HG02970 (cell line): Measurements from ENCODE around the gene NPAS3.

Experiments
- ATAC-seq: cut with Tn5 transposase; IDR thresholded peaks from one replicate; pipeline ENCODE4 v1.9.1; 2021; ENCODE audit warnings: mild to moderate bottlenecking, moderate library complexity, moderate number of reproducible peaks; ENCODE audit not compliant: unreplicated experiment, low FRiP score

NPAS3 gene

GRCh38 chr14:32940066-32940651 is 1.5 kb downstream of the NPAS3 start:
- ATAC-seq = no peak

- ATAC-seq = no peak
Measured at GRCh38 chr14:32940711-32941667, 2.3 kb downstream of the NPAS3 start.

DNA sequence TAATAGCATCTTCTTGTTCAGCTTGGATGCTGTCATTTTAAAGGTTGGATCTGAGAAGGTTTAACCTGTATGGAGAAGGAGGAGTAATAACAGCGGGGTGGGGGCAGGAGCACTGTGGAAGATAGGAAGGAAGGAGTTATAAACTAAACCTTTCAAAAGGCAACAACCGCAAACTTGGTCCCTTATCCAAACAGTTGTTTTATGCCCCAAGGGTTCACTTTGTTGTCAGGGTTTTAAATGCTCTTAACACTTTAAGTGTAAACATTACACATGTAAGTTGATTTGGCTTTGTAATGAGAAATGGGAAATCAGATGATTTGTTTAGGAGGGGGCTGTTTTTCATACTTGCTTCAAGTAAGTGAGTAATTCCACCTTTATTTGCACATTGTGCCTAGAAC is 3.0 kb downstream of the NPAS3 start:
- ATAC-seq = no peak

DNA sequence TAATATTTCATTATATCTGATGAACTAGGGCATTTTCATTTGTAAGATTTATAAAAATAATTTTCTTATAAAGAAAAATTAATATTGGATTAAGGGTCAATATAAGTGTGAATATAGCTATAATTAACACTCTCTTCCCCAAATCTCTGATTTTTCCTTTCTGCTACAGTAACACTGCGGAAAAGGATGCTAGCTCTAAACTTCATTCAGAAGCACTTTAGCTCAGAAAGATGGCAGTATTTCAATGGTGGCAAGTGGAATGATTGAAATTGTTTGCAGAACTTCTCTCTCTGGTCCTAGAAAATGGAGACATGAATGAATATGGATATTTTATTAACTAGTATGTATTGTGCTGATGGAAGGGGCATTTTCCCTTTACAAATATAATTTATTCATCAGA is 8.4 kb downstream of the NPAS3 start:
- no peak for ATAC-seq

GRCh38 chr14:32947792-32948191 is 9.1 kb downstream of the NPAS3 start:
- ATAC-seq = no peak

DNA sequence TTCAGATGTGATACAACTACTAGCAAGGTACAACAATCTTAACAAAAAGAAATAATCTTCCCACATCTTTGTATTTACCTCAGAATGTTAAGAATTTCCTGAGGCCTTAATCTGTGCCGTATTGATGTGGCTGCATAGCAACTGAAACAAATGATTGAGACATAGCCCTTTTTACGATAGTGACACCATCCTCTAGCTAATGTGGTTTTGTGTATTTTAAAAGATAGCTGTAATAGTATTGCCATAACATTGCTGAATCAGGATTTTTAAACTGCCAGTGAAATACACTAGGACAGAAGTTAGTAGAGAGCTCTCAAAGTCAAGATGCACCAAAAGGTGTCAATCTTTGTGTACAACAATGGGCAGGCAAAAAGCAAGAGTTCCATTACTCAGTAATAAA is 11.9 kb downstream of the NPAS3 start:
- no peak for ATAC-seq

- ATAC-seq = no peak
Measured at GRCh38 chr14:32967421-32967820, 28.7 kb downstream of the NPAS3 start.

- ATAC-seq = no peak
Measured at GRCh38 chr14:32968972-32969544, 30.4 kb downstream of the NPAS3 start.

DNA sequence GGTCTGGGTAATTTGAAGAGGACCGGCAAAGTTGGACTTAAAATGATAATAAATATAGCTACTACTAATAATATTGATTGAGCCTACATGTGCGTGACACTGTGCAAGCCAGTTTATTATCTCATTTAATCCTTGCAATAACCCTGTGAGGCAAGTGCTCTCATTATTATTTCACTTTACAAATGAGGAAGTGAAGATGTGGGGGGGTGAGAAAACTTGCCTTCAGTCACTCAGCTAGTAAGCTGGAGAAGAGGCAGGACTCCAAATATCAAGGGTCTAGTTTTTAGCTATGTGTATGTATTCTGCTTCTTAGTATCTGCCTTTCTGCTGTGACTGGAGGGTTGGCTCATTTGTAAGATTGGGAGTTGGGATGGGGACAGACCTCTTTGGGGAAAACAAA is 39.2 kb downstream of the NPAS3 start:
- no peak for ATAC-seq

- no peak for ATAC-seq
Measured at GRCh38 chr14:32978691-32979255, 40.1 kb downstream of the NPAS3 start.

DNA sequence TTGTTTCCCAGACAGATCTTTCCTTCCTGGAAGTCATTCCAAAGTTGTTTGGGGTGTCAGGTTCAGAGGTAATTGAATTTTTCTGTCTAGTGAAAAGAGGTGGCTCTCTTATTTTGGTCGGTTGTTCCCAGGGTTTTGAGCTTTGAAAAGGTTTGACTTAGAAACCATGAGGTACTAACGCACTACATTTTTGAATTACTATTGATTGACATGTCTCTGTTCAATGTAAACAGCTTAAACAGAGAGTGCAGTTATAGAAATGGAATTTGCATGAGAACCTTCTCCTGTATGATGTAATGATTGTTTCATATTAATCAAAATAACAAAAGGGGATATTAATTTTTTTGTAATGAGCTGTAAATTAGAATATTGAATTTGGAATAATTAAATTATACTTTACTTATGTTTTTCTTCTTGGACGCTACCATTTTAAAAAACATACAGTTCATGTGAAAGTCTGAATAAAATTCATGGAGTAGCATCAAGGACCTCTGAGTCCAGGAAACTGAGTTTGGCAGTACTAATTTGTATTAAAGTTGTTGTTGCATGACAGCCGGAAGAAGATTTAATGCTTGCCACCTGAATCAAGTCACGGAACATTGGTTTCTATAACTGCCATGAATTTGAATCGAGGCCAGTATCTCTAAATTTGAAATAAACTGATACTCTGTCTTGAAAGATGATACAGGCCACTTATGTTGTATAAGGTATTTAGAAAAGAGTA is 41.7 kb downstream of the NPAS3 start:
- ATAC-seq = no peak

- no peak for ATAC-seq
Measured at GRCh38 chr14:32980902-32981501, 42.3 kb downstream of the NPAS3 start.

- no peak for ATAC-seq
Measured at GRCh38 chr14:32984241-32984930, 45.7 kb downstream of the NPAS3 start.

DNA sequence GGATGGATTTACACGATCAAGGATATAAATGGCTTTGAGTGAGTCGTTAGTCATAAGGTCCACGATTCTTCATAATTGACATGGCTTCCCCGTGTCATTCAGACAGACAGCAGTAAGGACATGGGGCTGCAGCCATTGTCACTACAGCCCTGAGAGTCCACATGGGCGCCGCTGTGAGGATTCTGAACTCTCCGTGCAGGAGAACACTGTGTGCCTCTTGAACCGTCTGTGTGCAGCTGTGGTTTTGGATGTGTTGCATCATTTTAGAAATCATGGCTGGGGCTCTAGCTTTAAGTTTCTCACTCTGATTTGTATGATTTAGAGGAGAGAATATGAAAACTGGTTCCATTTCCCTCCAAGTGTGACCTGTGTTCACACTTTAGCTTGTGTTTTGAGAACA is 47.2 kb downstream of the NPAS3 start:
- no peak for ATAC-seq

- ATAC-seq = no peak
Measured at GRCh38 chr14:32986791-32987540, 48.3 kb downstream of the NPAS3 start.

- no peak for ATAC-seq
Measured at GRCh38 chr14:32991691-32992090, 53.0 kb downstream of the NPAS3 start.

DNA sequence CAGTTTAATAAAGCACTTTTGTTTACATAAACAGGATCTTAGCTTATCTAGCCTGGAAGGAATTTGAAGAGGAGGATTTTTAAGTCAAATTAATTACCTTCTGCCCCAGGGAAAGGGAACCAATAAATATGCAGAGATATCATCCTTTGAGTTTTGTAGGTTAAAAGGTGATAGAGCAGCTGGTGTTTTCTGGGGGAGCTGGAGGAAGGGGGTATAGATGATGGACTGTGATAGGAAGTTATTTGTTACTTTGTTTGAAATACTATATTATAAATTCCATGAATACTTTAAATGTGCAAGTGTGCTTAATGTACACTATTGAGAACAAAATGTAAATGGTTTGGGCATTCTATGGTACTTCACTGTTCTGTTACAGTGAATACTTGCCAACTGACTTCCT is 55.2 kb downstream of the NPAS3 start:
- no peak for ATAC-seq

DNA sequence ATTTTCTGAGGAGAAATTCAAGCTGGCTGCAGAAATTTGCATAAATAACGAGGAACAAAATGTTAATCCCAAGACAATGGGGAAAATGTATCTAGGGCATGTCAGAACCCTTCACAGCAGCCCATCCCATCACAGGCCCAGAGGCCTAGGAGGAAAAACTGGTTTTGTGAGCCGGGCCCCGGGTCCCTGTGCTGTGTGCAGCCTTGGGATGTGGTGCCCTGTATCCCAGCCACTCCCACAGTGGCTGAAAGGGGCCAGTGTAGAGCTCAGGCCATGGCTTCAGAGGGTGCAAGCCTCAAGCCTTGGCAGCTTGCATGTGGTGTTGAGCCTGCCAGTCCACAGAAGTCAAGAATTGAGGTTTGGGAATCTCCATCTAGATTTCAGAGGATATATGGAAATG is 57.7 kb downstream of the NPAS3 start:
- no peak for ATAC-seq

- no peak for ATAC-seq
Measured at GRCh38 chr14:32998433-32998832, 59.8 kb downstream of the NPAS3 start.
